Small intestine (tissue), 16 donors: Measurements from ENCODE around the gene DFFB. TPM values are rescaled to one million over a fixed set of nuclear protein-coding genes. Genes with fewer than 3 reads are reported as not detected.
"Not testable (repeated sequence)": the region's sequence is repeated elsewhere in the genome, so short reads cannot be mapped to it uniquely, and the experiment has no call there.

Experiments
- DNase-seq, 2 donors: peaks; one replicate each; pipeline versions ENCODE4 v3.0.0 to v3.0.0-alpha.2; 2013
- FAIRE-seq: peaks from 2 replicates; lab custom pipeline; 2012; peaks lifted over from hg19 to GRCh38; lab: Jason Lieb, UNC
- H3K27ac ChIP-seq, 3 donors: one replicate each; pipeline ENCODE4 v1.5.1; 2013; ENCODE audit warnings: low read length in 2 of 3, mild to moderate bottlenecking in 2 of 3, control low read depth in 1 of 3, inconsistent platforms in 1 of 3, low read depth in 1 of 3, moderate library complexity in 1 of 3
- H3K27me3 ChIP-seq, 3 donors: one replicate each; pipeline ENCODE4 v1.6.1; 2013; ENCODE audit warnings: low read length in 3 of 3, inconsistent platforms in 1 of 3; ENCODE audit not compliant: control insufficient read depth in 3 of 3, insufficient read depth in 3 of 3
- H3K36me3 ChIP-seq, 3 donors: one replicate each; pipeline ENCODE4 v1.6.1; 2013; ENCODE audit warnings: low read length in 3 of 3, inconsistent platforms in 1 of 3, low read depth in 1 of 3, mild to moderate bottlenecking in 1 of 3, moderate library complexity in 1 of 3; ENCODE audit not compliant: control insufficient read depth in 3 of 3, insufficient read depth in 2 of 3
- H3K4me1 ChIP-seq, 3 donors: one replicate each; pipeline ENCODE4 v1.6.1; 2013; ENCODE audit warnings: low read length in 2 of 3, inconsistent platforms in 1 of 3, low read depth in 1 of 3, mild to moderate bottlenecking in 1 of 3, moderate library complexity in 1 of 3; ENCODE audit not compliant: control insufficient read depth in 3 of 3, insufficient read depth in 2 of 3
- H3K4me3 ChIP-seq, 3 donors: one replicate each; pipeline ENCODE4 v1.5.1; 2013; ENCODE audit warnings: low read length in 3 of 3, control low read depth in 1 of 3, inconsistent platforms in 1 of 3, low read depth in 1 of 3, mild to moderate bottlenecking in 1 of 3, moderate library complexity in 1 of 3
- H3K9me3 ChIP-seq, 2 donors: one replicate each; pipeline ENCODE4 v1.6.1; 2013; ENCODE audit warnings: low read depth in 1 of 2, low read length in 1 of 2; ENCODE audit not compliant: control insufficient read depth in 2 of 2, insufficient read depth in 1 of 2
- WGBS, 3 donors: extraction: QIAGEN DNeasy Blood & Tissue Kit; methylation state at CpG; one replicate each; pipeline ENCODE4 v1.1.7; 2013; 5-methylcytosine and 5-hydroxymethylcytosine counted together
- long read RNA-seq, 10 donors: transcript quantifications; one replicate each; lab custom pipeline, GENCODE V29; 2026
- polyA plus RNA-seq, 4 donors: library from polyadenylated mRNA; stranded (reverse) in 3 of 4; unstranded in 1 of 4; fragments of 200-250 nt in 3 of 4; fragments of 120-200 nt in 1 of 4; gene quantifications; one replicate each; pipeline versions ENCODE4 v1.2.1 to v1.2.3, GENCODE V29; 2013
- donor health status: healthy with polysubstance abuse.
- donor health status: control.
- donor health status: control.
- donor health status: Bipolar disorder and iron deficiency.
- donor health status: healthy.

The DFFB gene, protein sequence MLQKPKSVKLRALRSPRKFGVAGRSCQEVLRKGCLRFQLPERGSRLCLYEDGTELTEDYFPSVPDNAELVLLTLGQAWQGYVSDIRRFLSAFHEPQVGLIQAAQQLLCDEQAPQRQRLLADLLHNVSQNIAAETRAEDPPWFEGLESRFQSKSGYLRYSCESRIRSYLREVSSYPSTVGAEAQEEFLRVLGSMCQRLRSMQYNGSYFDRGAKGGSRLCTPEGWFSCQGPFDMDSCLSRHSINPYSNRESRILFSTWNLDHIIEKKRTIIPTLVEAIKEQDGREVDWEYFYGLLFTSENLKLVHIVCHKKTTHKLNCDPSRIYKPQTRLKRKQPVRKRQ
- 10 to 100 TPM in 2 of 4 donors, 1 to 10 TPM in 2; 8.7 to 22.6 (median 11.9) TPM for polyA plus RNA-seq
- long read RNA-seq, donor 1 = 0 reads
- long read RNA-seq, donor 2 = 0 reads
- long read RNA-seq, donor 3, partial matches to known transcripts = 0 of 1 reads
- long read RNA-seq, donor 3, other reads (novel, unspliced or antisense) = 0 of 1 reads
- long read RNA-seq, donor 4 = 0 reads
- long read RNA-seq, donor 5 = 0 reads
- long read RNA-seq, donor 6, partial matches to known transcripts = 0 of 1 reads
- long read RNA-seq, donor 6, other reads (novel, unspliced or antisense) = 0 of 1 reads
- long read RNA-seq, donor 7 = 0 reads
- long read RNA-seq, donor 8 = 0 reads
- long read RNA-seq, donor 9 = 0 reads
- long read RNA-seq, donor 10, partial matches to known transcripts = 0 of 1 reads
- long read RNA-seq, donor 10, other reads (novel, unspliced or antisense) = 0 of 1 reads

DNA sequence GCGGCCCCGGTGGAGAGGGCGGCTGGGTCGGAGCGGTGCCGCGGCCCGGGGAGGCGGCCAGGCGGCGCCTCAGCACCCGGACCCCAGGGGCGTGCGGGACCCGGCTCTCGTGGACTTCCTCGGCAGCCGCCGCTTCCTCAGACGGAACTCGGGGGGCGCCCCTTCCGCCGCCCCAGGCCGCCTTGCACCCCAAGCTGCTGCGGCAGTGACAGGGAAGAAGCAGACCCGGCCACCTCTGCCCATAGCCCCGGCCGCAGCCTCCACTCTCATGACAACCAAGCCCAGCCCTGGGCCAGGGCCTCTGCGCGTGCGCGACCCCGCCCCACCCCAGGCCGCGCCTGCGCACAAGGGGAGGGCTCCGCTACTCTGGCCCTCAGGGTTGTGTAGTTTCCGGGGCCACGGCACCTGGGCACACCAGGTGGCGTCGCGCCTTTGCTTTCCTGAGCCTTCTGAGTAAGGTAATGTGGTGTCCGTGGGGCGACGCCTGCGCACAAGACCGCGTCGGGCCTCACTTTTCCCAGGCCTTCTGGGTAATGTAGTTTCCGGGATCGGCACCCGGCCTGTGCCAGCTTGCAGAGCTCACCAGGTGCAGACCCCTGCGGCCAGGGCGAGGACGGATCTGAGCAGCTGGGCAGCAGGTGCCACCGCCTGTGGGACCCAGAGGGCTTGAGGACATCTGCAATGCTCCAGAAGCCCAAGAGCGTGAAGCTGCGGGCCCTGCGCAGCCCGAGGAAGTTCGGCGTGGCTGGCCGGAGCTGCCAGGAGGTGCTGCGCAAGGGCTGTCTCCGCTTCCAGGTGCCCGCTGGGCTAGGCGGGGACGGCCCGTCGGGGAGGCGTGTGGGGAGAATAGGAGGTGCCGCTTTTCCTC is at the start of gene DFFB, which contains the start of gene CEP104:
Gene DFFB (plus strand): TSS at position 554 of the 868 bp plus-strand sequence. CDS start 128 bp downstream, at position 682.
Gene CEP104 (minus strand): TSS at position 289 of the 868 bp plus-strand sequence. CDS start 4,804 bp downstream, outside the sequence.
- FAIRE-seq = no peak
- WGBS, 3 donors = 0 to 1% (median 1%) methylated on average over 51 to 73 of the region's 73 CpGs
- peak; percentile 99 for DNase-seq
- Histone ChIP-seq H3K4me3 (peak within 1 kb of the TSS; percentile 88 to 94 (median 91)), H3K4me1 (peaks cover 2 to 13% (median 7%) of the 10 kb centered on the region in 3 donors), H3K27ac (peak within 1 kb of the TSS; percentile 60 to 87 (median 63)), H3K27me3 (no peaks in the 10 kb centered on the region), H3K36me3 (peaks cover 0 to 13% (median 0%) of the 10 kb centered on the region in 3 donors), H3K9me3 (no peaks in the 10 kb centered on the region)

DNA sequence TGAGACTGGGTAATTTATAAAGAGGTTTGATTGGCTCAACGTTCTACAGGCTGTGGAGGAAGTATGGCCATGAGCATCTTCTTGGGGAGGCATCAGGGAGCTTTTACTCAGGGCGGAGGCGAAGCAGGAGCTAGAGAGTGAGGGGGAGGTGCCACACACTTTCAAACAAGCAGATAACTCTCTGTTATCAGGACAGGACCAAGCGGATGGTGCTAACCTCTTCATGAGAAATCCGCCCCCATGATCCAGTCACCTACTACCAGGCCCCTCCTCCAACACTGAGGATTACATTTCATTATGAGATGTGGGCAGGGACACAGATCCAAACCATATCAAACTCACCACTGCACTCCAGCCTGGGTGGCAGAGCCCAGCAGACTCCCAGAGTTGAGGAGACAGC is 49.5 kb upstream of the DFFB start:
- Histone ChIP-seq H3K9me3 (peaks cover 0 to 4% of the 10 kb centered on the region in 2 donors), H3K4me1 (no peaks in the 10 kb centered on the region), H3K27me3 (no peaks in the 10 kb centered on the region), H3K4me3 (no peak overlapping the region), H3K36me3 (no peaks in the 10 kb centered on the region), H3K27ac (no peak overlapping the region)
- 77 to 81% (median 80%) methylated on average over 5 of the region's 5 CpGs for WGBS, 3 donors
- FAIRE-seq = no peak
- no peak for DNase-seq

DNA sequence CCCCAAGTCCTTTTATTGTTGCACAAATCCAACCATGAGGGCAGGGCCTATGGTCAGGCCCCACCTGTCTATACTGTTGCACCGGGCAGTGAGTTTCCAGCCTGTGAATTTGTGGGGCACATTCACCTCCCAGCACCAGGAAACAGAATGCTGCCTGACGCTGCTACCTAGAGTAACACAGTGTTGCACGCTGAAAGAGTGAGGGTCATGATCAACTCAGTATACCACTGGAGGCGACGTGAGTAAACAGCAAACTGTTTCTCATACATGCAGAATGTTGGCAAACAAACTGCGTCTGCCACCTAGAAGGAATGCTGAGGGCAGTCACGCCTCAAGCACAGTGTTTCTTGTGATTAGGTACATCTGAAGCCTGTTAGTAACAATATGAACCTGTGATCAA is 47.6 kb upstream of the DFFB start:
- Histone ChIP-seq H3K27me3 (no peaks in the 10 kb centered on the region), H3K4me3 (no peak overlapping the region), H3K27ac (no peak overlapping the region), H3K36me3 (peaks cover 0 to 8% (median under 1%) of the 10 kb centered on the region in 3 donors), H3K9me3 (peaks cover 0 to 4% of the 10 kb centered on the region in 2 donors), H3K4me1 (no peaks in the 10 kb centered on the region)
- 57 to 73% (median 60%) methylated on average over 7 of the region's 7 CpGs for WGBS, 3 donors
- DNase-seq (no peak), FAIRE-seq (no peak)

DNA sequence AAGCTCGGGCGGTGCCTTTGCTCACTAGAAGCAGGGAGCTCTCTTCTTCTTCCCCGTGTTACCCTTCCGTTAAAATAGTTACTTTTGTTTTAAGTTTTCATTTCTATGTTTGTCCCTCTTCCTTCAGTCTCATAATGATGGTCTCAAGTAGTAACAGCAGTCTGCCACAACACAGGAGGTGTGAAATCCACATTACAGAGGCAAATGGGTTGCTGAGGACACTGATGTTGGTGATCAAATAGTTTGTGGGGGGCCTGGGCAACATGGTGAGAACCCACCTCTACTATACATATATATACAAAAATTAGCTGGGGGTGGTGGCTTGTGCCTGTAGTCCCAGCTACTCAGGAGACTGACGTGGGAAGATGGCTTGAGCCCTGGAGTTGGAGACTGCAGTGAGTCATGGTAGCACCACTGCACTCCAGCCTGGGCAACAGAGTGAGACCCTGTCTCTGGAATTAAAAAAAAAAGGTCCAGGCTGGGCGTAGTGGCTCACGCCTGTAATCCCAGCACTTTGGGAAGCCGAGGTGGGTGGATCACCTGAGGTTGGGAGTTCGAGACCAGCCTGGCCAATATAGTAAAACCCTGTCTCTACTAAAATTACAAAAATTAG is 47.0 kb upstream of the DFFB start:
- H3K36me3 ChIP-seq = peaks cover 0 to 13% (median 4%) of the 10 kb centered on the region in 3 donors
- H3K9me3 ChIP-seq, H3K4me3 ChIP-seq, DNase-seq, H3K27me3 ChIP-seq, H3K27ac ChIP-seq, H3K4me1 ChIP-seq, FAIRE-seq: not testable (repeated sequence)
- 66 to 79% (median 78%) methylated on average over 9 of the region's 9 CpGs for WGBS, 3 donors

DNA sequence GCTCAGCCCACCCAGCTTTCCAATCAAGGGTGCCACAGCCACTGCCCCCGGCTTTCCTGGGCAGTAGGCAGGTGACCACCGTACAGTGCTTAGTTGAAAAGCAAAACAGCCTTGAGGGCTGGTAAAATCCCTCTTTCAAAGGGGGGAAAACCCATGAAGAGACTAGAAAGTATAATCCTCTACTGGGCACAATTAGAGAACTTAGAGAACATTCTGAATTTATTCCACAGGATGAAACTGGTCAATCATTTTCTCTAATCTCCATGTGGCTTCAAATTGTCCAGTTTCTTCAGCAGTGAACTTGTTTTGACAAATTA is 45.7 kb upstream of the DFFB start:
- FAIRE-seq (no peak), DNase-seq (no peak)
- Histone ChIP-seq H3K36me3 (peaks cover 4 to 26% (median 4%) of the 10 kb centered on the region in 3 donors), H3K9me3 (peaks cover 0 to 4% of the 10 kb centered on the region in 2 donors), H3K27me3 (no peaks in the 10 kb centered on the region), H3K4me1 (no peaks in the 10 kb centered on the region), H3K27ac (no peak overlapping the region), H3K4me3 (no peak overlapping the region)
- whole genome bisulfite sequencing, 3 donors = 40 to 55% (median 55%) methylated on average over 2 of the region's 2 CpGs

DNA sequence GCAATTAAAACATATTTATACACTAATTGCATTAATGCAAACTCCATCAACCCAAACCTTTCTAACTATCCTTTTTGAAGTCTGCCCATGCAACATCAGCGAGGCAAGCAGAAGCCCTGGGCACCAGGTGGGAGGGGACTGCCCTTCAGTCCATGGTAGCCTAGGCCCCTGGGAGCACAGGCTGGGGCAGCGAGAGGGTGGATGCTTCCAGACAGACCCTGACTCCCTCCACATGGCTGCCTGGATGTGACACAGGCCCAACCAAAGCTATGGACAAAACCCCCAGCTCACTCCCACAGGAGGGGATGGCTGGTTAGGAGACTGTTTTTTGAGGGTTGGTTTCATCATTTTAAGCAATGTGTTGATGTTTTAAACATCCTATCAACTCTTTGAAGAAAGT is 43.2 kb upstream of the DFFB start:
- Histone ChIP-seq H3K4me1 (no peaks in the 10 kb centered on the region), H3K36me3 (peaks cover 4 to 37% (median 4%) of the 10 kb centered on the region in 3 donors), H3K4me3 (no peak overlapping the region), H3K27me3 (no peaks in the 10 kb centered on the region), H3K27ac (no peak overlapping the region), H3K9me3 (no peaks in the 10 kb centered on the region)
- 94 to 99% (median 94%) methylated on average over 2 of the region's 2 CpGs for WGBS, 3 donors
- no peak for DNase-seq
- FAIRE-seq = no peak

DNA sequence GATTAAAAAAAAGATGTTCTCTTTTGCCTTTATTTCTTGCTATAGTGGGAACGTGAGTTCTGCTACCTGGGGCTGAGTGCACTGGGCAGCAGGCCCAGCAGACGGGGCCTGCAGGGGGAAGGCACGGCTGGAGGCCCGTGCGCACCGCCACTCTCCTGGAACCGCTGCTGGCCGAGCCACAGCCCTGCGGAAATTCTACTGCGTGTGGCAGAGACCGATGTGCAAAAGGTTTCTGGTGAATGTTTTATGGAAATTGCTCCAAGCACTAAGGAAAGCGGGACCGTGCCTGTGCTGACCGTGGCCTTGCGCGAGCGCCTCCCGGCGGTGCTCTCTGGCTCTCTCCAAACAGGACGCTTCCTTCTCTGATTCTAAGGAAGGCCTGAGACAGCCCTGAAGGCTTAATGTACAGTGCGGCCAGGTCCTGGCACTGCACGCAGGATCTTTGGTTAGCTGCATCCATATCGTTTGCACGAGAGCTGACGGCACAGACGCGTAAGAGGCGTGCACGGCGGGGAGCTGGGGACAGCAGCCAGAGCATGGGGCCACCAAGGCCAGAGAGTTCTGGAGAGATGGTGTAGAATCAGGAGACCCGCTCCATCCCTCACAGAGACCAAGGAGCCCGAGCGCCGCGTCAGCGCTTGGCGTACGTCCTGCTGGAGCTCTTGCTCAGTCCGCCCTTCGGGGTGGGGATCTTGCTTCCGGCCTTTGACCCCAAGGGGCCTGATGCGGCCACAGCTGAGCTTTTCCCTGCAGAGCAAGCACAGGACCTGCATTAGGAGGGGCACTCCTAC is 42.3 kb upstream of the DFFB start:
- H3K9me3 ChIP-seq = no peaks in the 10 kb centered on the region
- no peak for FAIRE-seq
- peaks cover 6 to 43% (median 8%) of the 10 kb centered on the region in 3 donors for H3K36me3 ChIP-seq
- H3K4me3 ChIP-seq = no peak overlapping the region
- DNase-seq = no peak
- H3K27ac ChIP-seq = no peak overlapping the region
- WGBS, 3 donors = 90 to 95% (median 93%) methylated on average over 42 of the region's 42 CpGs
- no peaks in the 10 kb centered on the region for H3K4me1 ChIP-seq
- H3K27me3 ChIP-seq = no peaks in the 10 kb centered on the region
